HG03066 (cell line): ENCODE results near the gene HSPBP1.
"Not testable (repeated sequence)": the region's sequence is repeated elsewhere in the genome, so short reads cannot be mapped to it uniquely, and the experiment has no call there.

Source experiments
- ATAC-seq: cut with Tn5 transposase; IDR thresholded peaks from one replicate; pipeline ENCODE4 v1.9.1; 2021; ENCODE audit warnings: low read depth; ENCODE audit not compliant: unreplicated experiment

Gene HSPBP1

GRCh38 chr19:55241143-55241934 is 38.6 kb downstream of the HSPBP1 start:
- no peak for ATAC-seq

GRCh38 chr19:55240713-55241020 is 39.2 kb downstream of the HSPBP1 start:
- no peak for ATAC-seq

DNA sequence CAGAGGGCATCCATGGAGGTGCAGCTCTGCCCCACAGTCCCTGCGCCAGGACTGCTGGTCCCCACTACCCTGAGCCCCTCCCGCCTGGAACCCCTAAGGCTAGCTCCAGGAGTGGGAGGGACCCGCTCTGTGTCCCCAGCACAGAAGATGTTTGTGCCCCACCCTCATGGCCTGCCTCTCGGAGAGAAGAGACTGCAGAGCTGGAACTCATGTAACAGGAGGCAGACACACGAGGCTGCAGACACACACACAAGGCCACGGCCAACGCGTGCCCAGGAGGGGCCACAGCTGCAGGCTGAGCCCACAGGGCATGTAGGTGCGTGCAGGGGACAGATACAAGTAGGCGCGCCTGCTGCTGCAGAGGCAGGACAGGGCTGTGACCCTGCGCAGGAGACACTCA is 40.9 kb downstream of the HSPBP1 start:
- ATAC-seq: no peak

DNA sequence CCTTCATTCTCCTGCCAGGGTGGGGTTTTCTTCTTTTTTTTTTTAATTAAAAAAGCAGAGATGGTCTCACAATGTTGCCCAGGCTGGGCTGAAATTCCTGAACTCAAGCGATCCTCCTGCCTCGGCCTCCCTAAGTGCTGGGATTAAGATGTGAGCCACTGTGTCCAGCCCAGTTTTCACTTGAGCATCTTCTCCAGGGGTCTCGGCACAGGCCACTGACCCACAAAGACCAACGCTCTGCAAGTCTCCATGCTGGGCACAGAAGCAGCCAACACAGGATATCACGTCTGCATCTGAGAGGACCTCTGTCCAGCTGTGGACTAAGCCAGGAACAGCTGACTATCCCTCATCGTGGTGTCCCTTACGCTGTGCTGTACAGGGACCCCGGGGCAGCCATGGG is 41.9 kb downstream of the HSPBP1 start:
- ATAC-seq: no peak

- ATAC-seq: no peak
These were observed 46.9 kb downstream of the HSPBP1 start for GRCh38 chr19:55232986-55233385.

GRCh38 chr19:55232286-55232602 is 47.7 kb downstream of the HSPBP1 start:
- ATAC-seq: no peak

GRCh38 chr19:55231391-55232285 is 48.3 kb downstream of the HSPBP1 start:
- no peak for ATAC-seq

GRCh38 chr19:55230780-55231179 is 49.1 kb downstream of the HSPBP1 start:
- ATAC-seq: no peak

DNA sequence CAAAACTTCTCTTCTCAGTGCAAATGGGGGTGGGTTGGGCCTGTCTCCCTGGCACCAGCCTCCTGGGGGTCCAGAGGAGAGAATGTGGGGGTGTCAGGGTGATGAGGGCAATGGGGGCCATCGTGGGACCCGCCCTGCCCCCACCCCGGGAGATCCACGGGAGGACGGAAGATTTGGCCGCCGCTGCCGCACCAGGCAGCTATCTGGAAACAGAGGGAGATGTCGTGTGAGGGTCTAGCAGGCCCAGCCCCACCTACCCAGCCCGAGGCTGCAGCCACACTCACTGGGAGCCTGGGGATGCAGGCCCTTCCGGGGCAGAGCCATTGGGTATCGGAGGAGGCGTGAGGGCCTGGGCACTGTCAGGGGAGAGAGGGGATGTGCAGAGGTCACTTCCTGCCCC is 49.6 kb downstream of the HSPBP1 start:
- no peak for ATAC-seq

DNA sequence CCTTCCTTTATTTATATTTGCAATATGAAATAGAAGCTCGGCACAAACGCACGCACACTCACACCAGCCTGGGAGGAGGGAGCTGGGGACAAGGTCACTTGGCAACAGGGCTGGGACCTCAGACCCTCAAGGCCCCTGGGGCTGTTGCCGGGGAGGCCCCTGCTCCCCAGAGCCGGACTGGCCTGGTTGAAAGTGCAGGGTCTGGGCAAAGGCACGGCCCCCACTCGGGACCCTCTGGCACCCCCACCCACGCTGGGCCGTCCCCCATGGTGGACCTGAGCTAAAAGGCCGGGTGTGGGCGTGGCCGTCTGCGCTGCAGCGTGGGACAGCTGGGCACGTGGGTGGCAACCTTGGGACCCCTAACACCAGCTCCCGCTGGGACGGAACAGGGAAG is 50.1 kb downstream of the HSPBP1 start:
- no peak for ATAC-seq

- ATAC-seq: no peak
These were observed 50.6 kb downstream of the HSPBP1 start for GRCh38 chr19:55229145-55229788.

GRCh38 chr19:55228403-55229031 is 51.4 kb downstream of the HSPBP1 start, which contains the start of gene TMEM86B:
TSS of gene TMEM86B (minus strand) at chr19:55228763. CDS start at chr19:55228741, 22 bp downstream.
- no peak for ATAC-seq

DNA sequence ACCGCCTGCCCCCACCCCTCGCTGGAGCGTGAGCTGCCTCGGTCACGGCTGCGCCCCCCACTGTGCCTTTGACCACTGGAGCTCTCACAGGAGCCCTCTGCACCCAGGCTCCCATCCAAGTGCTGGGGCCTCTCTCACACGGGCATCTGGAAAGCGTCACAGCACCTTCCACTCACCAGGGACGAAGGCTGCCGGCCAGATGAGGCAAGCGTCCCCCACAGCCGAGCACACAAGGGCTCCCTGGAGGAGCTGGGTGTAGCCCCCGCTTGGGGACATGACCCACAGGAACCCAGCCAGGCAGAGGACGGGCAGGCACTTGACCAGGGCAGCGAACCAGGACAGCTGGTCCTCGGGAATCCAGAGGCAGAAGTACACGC is 51.9 kb downstream of the HSPBP1 start:
- ATAC-seq: no peak

DNA sequence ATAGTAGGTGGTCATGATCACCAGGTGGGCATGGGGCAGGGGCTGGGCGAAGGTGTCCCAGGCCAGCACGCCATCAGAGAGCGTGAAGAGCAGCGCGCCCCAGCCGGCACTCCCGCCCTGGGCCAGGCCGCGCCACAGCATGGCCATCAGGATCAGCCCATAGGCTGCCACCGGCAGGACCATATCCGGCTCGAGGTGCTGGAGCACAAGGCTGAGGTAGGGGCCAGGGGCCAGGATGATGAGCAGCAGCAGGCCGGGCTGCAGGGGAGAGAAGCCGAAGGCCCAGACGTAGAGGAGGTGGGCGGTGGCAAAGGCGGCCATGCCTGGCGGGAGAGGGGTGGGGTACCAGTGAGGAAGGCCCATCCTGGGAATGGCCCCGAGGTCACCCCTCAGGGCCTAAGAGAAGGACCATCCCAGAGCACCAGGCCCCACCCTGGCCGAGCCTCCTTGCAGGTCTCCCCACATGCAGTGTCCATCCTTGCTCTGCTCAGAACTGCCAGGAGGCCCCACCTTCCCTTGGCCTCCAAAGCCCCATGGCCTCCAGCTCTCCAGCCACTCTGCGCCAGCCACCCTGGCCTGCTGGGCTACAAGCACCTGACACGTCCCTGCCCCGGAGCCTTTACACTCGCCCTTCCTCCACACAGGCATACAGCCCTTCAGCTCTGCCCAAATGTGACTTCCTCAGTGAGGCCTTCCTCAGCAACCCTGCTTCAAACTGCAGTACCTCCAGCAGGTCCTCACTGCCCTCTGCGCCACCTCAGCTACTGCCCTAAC is 52.5 kb downstream of the HSPBP1 start:
- ATAC-seq: no peak

DNA sequence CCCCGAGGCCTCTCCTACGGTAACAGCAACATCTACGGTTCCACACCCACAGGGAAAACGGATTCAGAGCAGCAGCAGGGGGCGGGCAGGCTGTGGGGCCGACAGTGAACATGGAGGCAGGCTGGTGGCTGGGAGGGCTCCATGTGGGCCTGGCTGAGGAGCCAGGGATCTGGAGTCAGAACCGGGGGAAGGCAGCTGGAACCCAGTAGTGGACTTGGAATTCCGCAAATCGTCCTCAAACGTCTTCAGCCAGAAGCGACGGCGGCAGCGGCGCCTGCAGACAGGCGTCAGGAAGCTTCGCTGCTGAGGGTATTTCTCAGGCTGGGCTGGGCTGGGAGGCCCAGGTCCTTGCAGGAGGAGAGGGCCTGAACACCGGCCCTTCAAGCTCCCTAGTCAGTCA is 53.1 kb downstream of the HSPBP1 start:
- no peak for ATAC-seq

DNA sequence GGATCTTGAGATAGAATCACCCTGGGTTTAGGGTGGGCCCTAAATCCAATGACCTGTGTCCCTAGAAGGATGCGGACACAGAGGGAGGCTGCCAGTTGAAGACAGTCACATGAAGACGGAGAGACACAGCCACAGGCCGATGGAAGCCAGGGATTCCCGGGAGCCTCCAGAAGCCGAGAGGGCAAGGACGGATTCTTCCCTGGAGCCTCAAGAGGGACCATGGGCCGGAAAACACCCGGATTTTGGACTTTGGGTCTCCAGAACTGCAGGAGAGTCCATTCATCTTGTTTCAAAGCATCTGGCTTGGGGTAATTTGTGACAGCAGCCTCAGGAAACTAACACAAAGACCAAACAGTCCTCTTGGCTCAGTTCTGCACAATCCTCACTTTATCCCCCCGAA is 53.6 kb downstream of the HSPBP1 start:
- ATAC-seq: no peak

DNA sequence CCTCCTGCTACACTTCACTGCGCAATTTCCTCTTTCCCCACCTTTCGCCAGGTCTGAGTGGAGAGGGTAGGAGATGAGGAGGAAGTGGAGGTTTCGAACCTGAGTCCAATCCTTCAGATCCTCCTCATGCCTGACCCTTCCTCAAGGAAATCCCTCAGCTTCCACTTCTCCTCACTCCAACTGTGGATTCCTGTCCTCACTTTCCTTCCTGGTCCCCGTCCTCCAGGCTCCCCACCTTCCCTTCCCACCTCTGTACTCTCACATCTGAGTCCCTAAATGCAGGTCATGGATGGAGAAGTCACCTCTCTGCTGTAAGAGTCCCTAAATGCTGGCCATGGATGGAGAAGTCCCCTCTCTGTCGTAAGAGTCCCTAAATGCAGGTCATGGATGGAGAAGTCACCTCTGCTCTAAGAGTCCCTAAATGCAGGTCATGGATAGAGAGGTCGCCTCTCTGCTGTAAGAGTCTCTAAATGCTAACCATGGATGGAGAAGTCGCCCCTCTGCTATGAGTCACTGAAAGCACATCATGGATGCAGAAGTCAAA is 54.4 kb downstream of the HSPBP1 start:
- no peak for ATAC-seq

DNA sequence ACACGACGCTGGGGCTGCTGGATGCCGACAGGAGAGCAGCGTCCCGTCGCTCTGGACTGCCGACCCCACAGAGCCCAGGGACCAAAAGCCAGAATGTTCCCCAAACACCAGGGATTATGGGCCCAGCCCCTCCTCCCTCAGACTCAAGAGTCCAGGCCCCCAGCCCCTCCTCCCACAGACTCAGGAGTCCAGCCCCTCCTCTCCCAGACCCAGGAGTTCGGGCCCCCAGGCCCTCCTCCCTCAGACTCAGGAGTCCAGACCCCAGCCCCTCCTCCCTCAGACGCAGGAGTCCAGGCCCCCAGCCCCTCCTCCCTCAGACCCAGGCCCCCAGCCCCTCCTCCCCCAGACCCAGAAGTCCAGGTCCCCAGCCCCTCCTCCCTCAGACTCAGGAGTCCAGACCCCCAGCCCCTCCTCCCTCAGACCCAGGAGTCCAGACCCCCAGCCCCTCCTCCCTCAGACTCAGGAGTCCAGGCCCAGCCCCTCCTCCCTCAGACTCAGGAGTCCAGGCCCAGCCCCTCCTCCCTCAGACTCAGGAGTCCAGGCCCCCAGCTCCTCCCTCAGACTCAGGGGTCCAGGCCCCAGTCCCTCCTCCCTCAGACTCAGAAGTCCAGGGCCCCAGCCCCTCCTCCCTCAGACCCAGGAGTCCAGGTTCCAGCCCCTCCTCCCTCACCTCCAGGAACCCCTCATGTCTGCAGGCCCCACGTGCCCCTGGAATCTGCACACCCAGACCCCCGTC is 55.1 kb downstream of the HSPBP1 start:
- not testable (repeated sequence) for ATAC-seq

DNA sequence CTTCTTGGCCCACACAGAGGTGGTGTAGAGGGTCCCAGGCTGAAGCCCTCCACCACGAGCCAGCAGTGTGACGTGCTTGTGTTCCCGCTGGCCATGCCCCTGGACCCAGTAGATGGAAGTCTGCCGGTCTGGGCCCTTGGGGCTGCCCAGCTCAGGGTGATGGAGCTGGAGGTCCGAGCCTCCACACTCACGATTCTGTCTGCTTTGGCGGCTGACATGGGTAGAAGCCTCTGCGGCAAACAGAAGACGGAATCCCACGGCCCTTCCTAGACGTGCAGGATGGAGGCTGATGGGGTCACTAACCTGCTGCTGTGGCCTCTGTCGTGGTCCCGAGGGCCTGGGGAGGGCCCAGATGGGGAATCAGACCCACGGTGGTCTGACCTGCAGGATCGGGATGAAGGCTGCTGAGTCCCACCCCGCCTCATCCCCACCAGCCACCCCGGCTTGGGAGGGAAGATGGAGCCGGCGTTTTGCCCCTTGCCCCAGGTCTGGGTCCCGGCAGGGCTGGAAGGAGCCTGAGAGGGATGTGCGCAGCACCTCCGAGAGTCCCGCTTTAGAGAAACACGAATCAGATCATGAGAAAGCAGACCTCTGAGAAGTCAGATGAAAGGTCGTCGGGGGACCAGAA is 55.8 kb downstream of the HSPBP1 start:
- no peak for ATAC-seq
